Measurements from ENCODE around the gene MTR.

GRCh38 chr1:236904892-236905741 lies 110.0 kb downstream of the MTR start:
- TF ChIP-seq CTCF (IDR thresholded peaks at IDR 0.05) (no peak), ZFX (IDR thresholded peaks at IDR 0.05; ENCODE audit: borderline replicate concordance) (no peak)
